Activated naive CD4-positive, alpha-beta T cell treated with anti-CD3 and anti-CD28 coated beads, Interleukin-2, amount 10 ng/mL, durations not matched to agents 5 hours and 36 hours (primary cell): ENCODE data around the gene SPARC. TPM values are rescaled to one million over a fixed set of nuclear protein-coding genes. Genes with fewer than 3 reads are reported as not detected.

ENCODE experiments used
- total RNA-seq, 2 experiments: library from RNA; stranded (reverse); gene quantifications; one replicate each; pipeline ENCODE4 v1.2.3, GENCODE V29; 2021

Gene SPARC
- total RNA-seq: under 1 TPM in 1 of 2 experiments, not detected in 1; 0.89 TPM

GRCh38 chr5:151686674-151687407 is at the start of gene SPARC:
TSS of gene SPARC (minus strand) at chr5:151686915. CDS start at chr5:151676188, 10,727 bp downstream.

Other genes starting within 250 kb of the SPARC start
- 1 to 10 TPM; 5.6 to 5.7 TPM for gene SLC36A1, start 239.3 kb downstream of the SPARC start, total RNA-seq
- gene FAT2, start 95.6 kb downstream of the SPARC start, total RNA-seq: not detected
- 10 to 100 TPM; 38.1 to 41.9 TPM for gene ATOX1, start 71.7 kb upstream of the SPARC start, total RNA-seq
- 100 to 1,000 TPM; 190 to 197 TPM for gene G3BP1, start 85.0 kb upstream of the SPARC start, total RNA-seq
- gene GLRA1, start 237.9 kb upstream of the SPARC start, total RNA-seq: not detected